ENCODE data around the gene PRMT9. TPM values are rescaled to one million over a fixed set of nuclear protein-coding genes. Genes with fewer than 3 reads are reported as not detected.

Gene PRMT9
- total and polyA plus RNA-seq, 9 of the 15 experiments (the other 6 are each of a cell fraction or from before 2014, with no cell fraction given): 3.5 to 15.6 (median 7.2) TPM

DNA sequence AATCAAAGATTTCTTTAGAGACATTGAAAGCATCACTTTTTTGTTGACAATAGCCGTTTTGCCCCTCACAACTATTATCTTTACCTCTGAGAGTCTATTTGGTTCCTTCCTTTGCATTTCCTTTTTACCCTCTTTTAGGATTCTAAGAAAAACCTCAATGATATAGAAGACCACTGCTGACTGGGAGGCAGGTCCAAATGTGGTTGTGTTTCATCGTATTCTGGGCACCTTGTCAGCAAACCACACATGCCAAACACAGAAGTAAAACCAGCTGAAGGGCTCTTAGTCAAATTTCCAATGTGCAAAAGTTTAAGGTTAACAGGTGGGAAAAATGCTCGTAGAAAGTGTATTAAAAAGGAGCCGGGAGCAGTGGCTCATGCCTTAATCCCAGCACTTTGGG lies 5.1 kb upstream of the PRMT9 start:
- Histone ChIP-seq H4K20me1 (replicated peaks; ENCODE audit: control insufficient read depth, insufficient read depth, low read length) (no peaks in the 10 kb centered on the region), H3K9me1 (ENCODE audit: control insufficient read depth, insufficient read depth, low read length) (no peaks in the 10 kb centered on the region), H3K4me1 (replicated peaks in 1 of 2; ENCODE audit: control insufficient read depth in 2 of 2, insufficient read depth in 2 of 2, low read length in 2 of 2) (peaks cover 0 to 3% of the 10 kb centered on the region in 2 experiments; a peak in 2 of 5 replicates), H3K36me3 (ENCODE audit: control insufficient read depth, insufficient read depth, low read length) (no peaks in the 10 kb centered on the region), H3K4me2 (ENCODE audit: insufficient read depth, low read length) (no peak overlapping the region), H3K9ac (ENCODE audit: insufficient read depth in 1 of 2, low read depth in 2 of 2, low read length in 2 of 2) (no peak overlapping the region), H3K79me2 (ENCODE audit: control insufficient read depth, insufficient read depth, low read length) (no peaks in the 10 kb centered on the region; the same call in 2 of the 3 replicates), H3K27ac (ENCODE audit: extremely low read depth, low read depth, low read length) (no peak overlapping the region), H3K4me3 (no peak overlapping the region), H2AFZ (ENCODE audit: low read depth, low read length) (no peak overlapping the region), H3K9me3 (replicated peaks; ENCODE audit: control insufficient read depth, insufficient read depth, low read depth, low read length) (no peaks in the 10 kb centered on the region), H3K27me3 (ENCODE audit: control insufficient read depth in 2 of 2, insufficient read depth in 2 of 2, low read length in 2 of 2) (peaks cover 4 to 12% of the 10 kb centered on the region in 2 experiments; a peak in 3 of 5 replicates)
- BruUV-seq (replicated peaks): no TSS peak
- intact Hi-C loops (cut with micrococcal nuclease) (no loop called here), in situ Hi-C loops (cut with MboI) (no loop called here)
- ATAC-seq (no peak), DNase-seq (ENCODE audit: extremely low read depth in 1 of 4, low spot score in 3 of 4) (no peak), FAIRE-seq (no peak)
- ChIA-PET POLR2A (no interaction called here), CTCF (ENCODE audit: low intra/inter-chr PET ratio) (no interaction called here)
- 3% methylated on average over 4 of the region's 4 CpGs for WGBS (ENCODE audit: insufficient coverage, low coverage, missing lambda C conversion rate)
- TF ChIP-seq TRIM28 (IDR thresholded peaks at IDR 0.05) (no peak), STAT5B (CRISPR knock-in tag; IDR thresholded peaks at IDR 0.05) (no peak), JUN (IDR thresholded peaks at IDR 0.05; ENCODE audit: borderline replicate concordance, low read depth, low read length) (no peak), JUN (CRISPR knock-in tag; IDR thresholded peaks at IDR 0.05; ENCODE audit: borderline replicate concordance) (no peak), ZNF124 (CRISPR knock-in tag; IDR thresholded peaks at IDR 0.05) (no peak), ZEB2 (IDR thresholded peaks at IDR 0.05) (no peak), KLF6 (CRISPR knock-in tag; IDR thresholded peaks at IDR 0.05; ENCODE audit: borderline replicate concordance) (no peak), MAFK (IDR thresholded peaks at IDR 0.05; ENCODE audit: low read length) (no peak), ARID1B (IDR thresholded peaks at IDR 0.05) (no peak), ZFPM2 (CRISPR knock-in tag; IDR thresholded peaks at IDR 0.05) (no peak), THAP7 (CRISPR knock-in tag; IDR thresholded peaks at IDR 0.05) (no peak), NCOA1 (IDR thresholded peaks at IDR 0.05; ENCODE audit: low read depth) (no peak), ZNF655 (CRISPR knock-in tag; IDR thresholded peaks at IDR 0.05) (no peak), SP2 (IDR thresholded peaks at IDR 0.05; ENCODE audit: extremely low read depth, low read depth, low read length, poor library complexity, severe bottlenecking) (no peak), ZBTB49 (CRISPR knock-in tag; IDR thresholded peaks at IDR 0.05; ENCODE audit: borderline replicate concordance) (no peak), ZKSCAN3 (CRISPR knock-in tag; IDR thresholded peaks at IDR 0.05) (no peak), NFIX (CRISPR knock-in tag; IDR thresholded peaks at IDR 0.05; ENCODE audit: low read depth) (no peak)
- TF ChIP-seq, protein P1, sequence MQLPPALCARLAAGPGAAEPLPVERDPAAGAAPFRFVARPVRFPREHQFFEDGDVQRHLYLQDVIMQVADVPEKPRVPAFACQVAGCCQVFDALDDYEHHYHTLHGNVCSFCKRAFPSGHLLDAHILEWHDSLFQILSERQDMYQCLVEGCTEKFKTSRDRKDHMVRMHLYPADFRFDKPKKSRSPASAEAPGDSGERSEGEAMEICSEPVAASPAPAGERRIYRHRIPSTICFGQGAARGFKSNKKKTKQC (CRISPR knock-in tag; IDR thresholded peaks at IDR 0.05): no peak
- TF ChIP-seq, protein P2, sequence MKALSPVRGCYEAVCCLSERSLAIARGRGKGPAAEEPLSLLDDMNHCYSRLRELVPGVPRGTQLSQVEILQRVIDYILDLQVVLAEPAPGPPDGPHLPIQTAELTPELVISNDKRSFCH (CRISPR knock-in tag; IDR thresholded peaks at IDR 0.05): no peak
- TF ChIP-seq, protein P2 (tag; IDR thresholded peaks at IDR 0.05): no peak

Measured in K562 (cell line).